CD4-positive, alpha-beta memory T cell (primary cell): ENCODE data around the gene CHSY1. TPM values are rescaled to one million over a fixed set of nuclear protein-coding genes. Genes with fewer than 3 reads are reported as not detected.
A peak's percentile ranks its signal among the peaks of the same experiment; 100 is the strongest.

Source experiments
- CTCF ChIA-PET: fragments of 350-600 bp; sonication (Branson Sonifier 250); formaldehyde crosslinking; loops from one replicate; lab custom pipeline; 2021; ENCODE audit warnings: inconsistent platforms; ENCODE audit not compliant: partially characterized antibody; lab: Charles Lee
- POLR2A ChIA-PET: fragments of 350-600 bp; sonication (Branson Sonifier 250); formaldehyde crosslinking; loops from one replicate; lab custom pipeline; 2021; ENCODE audit not compliant: partially characterized antibody; lab: Charles Lee
- DNase-seq, 5 donors: peaks; one replicate each; pipeline versions ENCODE4 v3.0.0 to v3.0.0-alpha.2; 2020 to 2022; ENCODE audit warnings: mixed read lengths in 1 of 5
- H3K27ac ChIP-seq: one replicate; pipeline ENCODE4 v1.7.0; 2013; ENCODE audit warnings: low read depth, low read length
- H3K27me3 ChIP-seq: 2 replicates; pipeline ENCODE4 v1.7.0; 2013; ENCODE audit warnings: mild to moderate bottlenecking, low read length, moderate library complexity; ENCODE audit not compliant: insufficient read depth
- H3K36me3 ChIP-seq: 2 replicates; pipeline ENCODE4 v1.7.0; 2013; ENCODE audit warnings: mild to moderate bottlenecking, low read length, moderate library complexity; ENCODE audit not compliant: insufficient read depth
- H3K4me1 ChIP-seq: 2 replicates; pipeline ENCODE4 v1.7.0; 2013; ENCODE audit warnings: mild to moderate bottlenecking, low read length, moderate library complexity; ENCODE audit not compliant: insufficient read depth
- H3K4me3 ChIP-seq, 2 donors: one replicate each; pipeline ENCODE4 v1.7.0; 2013; ENCODE audit warnings: low read length in 2 of 2, mild to moderate bottlenecking in 1 of 2
- H3K9me3 ChIP-seq, 2 donors: one replicate each; pipeline ENCODE4 v1.7.0; 2013; ENCODE audit warnings: low read length in 2 of 2, control low read depth in 1 of 2; ENCODE audit not compliant: control insufficient read depth in 1 of 2
- H3K27ac Mint-ChIP-seq, 7 donors: one replicate each; pipeline ENCODE4 v1.8.0; 2020 to 2021; ENCODE audit warnings: mixed read lengths in 7 of 7, mild to moderate bottlenecking in 6 of 7, inconsistent platforms in 3 of 7, moderate library complexity in 3 of 7
- H3K27me3 Mint-ChIP-seq, 2 donors: one replicate each; pipeline ENCODE4 v1.8.0; 2020 to 2021; ENCODE audit warnings: mixed read lengths in 2 of 2
- H3K36me3 Mint-ChIP-seq, 2 donors: one replicate each; pipeline ENCODE4 v1.8.0; 2020 to 2021; ENCODE audit warnings: mixed read lengths in 2 of 2, inconsistent platforms in 1 of 2, mild to moderate bottlenecking in 1 of 2
- H3K4me1 Mint-ChIP-seq, 4 donors: one replicate each; pipeline ENCODE4 v1.8.0; 2020 to 2021; ENCODE audit warnings: mixed read lengths in 4 of 4, mild to moderate bottlenecking in 1 of 4
- H3K4me3 Mint-ChIP-seq, 8 donors: one replicate each; pipeline ENCODE4 v1.8.0; 2020 to 2021; ENCODE audit warnings: mixed read lengths in 8 of 8, mild to moderate bottlenecking in 7 of 8, moderate library complexity in 6 of 8, inconsistent platforms in 3 of 8
- H3K9me3 Mint-ChIP-seq, 8 donors: one replicate each; pipeline ENCODE4 v1.8.0; 2020 to 2021; ENCODE audit warnings: mixed read lengths in 8 of 8, mild to moderate bottlenecking in 5 of 8, inconsistent platforms in 3 of 8, moderate library complexity in 1 of 8
- intact Hi-C: fragments of 100-400 bp; cut with micrococcal nuclease; formaldehyde crosslinking; loops from one replicate; pipeline ENCODE4 v1.15.1; 2023
- polyA plus RNA-seq, 2 donors: library from polyadenylated mRNA; unstranded; fragments of 300-500 nt; fragmentation: Illumina TruSeq; gene quantifications; one replicate each; pipeline ENCODE4 v1.2.3, GENCODE V29; 2021
- total RNA-seq, 2 experiments: library from RNA; stranded (reverse); gene quantifications; one replicate each; pipeline ENCODE4 v1.2.3, GENCODE V29; 2021

Gene CHSY1
- total and polyA plus RNA-seq, 4 experiments from 2014 or later = 0.64 to 11.9 (median 6.9) TPM

DNA sequence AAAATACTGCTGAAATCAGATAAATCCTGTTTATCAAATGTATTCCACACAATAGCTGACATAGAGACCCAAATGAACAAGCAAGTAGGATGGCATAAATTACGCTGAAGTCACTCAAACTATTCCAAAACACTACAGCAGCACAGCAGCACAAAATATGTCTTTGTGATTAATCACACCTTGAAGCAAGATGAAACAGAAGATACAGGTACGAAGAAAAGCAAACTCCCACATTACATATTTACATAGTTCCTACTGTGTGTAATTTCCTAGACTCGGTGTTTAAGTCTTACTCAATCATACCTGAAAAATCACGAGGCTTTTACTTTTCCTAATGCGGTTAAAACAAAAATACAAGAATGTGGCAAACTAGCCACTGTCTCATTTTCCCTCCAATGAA lies 38.3 kb downstream of the CHSY1 start:
- intact Hi-C loops = no loop called here
- Histone ChIP-seq H3K4me1 (no peaks in the 10 kb centered on the region), H3K36me3 (no peaks in the 10 kb centered on the region), H3K27ac (no peak overlapping the region), H3K4me3 (no peak overlapping the region), H3K27me3 (no peaks in the 10 kb centered on the region), H3K9me3 (no peaks in the 10 kb centered on the region)
- CTCF ChIA-PET = interaction anchor here (0.6 kb wide), 1 partner anchor 202 kb away, joined by 3 read pairs; no protein-coding TSS in a partner anchor
- Mint-ChIP-seq H3K27me3 (no peaks in the 10 kb centered on the region), H3K9me3 (no peaks in the 10 kb centered on the region), H3K27ac (peak overlapping the region in 2 of 7 donors; percentile 38 to 42), H3K4me1 (peaks cover 39 to 71% (median 57%) of the 10 kb centered on the region in 4 donors), H3K36me3 (peaks cover 7 to 19% of the 10 kb centered on the region in 2 donors), H3K4me3 (no peak overlapping the region)
- POLR2A ChIA-PET = no interaction called here
- no peak for DNase-seq

GRCh38 chr15:101213147-101213546 lies 38.7 kb downstream of the CHSY1 start:
- no peak overlapping the region for H3K27ac Mint-ChIP-seq
- no peaks in the 10 kb centered on the region for H3K27me3 Mint-ChIP-seq
- no peaks in the 10 kb centered on the region for H3K9me3 Mint-ChIP-seq
- no peak overlapping the region for H3K4me3 Mint-ChIP-seq
- CTCF ChIA-PET = interaction anchor here (0.6 kb wide), 1 partner anchor 202 kb away, joined by 3 read pairs; no protein-coding TSS in a partner anchor
- peaks cover 38 to 69% (median 57%) of the 10 kb centered on the region in 4 donors for H3K4me1 Mint-ChIP-seq
- peaks cover 7 to 19% of the 10 kb centered on the region in 2 donors for H3K36me3 Mint-ChIP-seq
- intact Hi-C loops = no loop called here
- no peak for DNase-seq
- Histone ChIP-seq H3K4me3 (no peak overlapping the region), H3K27ac (no peak overlapping the region), H3K9me3 (no peaks in the 10 kb centered on the region), H3K27me3 (no peaks in the 10 kb centered on the region), H3K36me3 (no peaks in the 10 kb centered on the region), H3K4me1 (no peaks in the 10 kb centered on the region)
- POLR2A ChIA-PET = no interaction called here

- Mint-ChIP-seq H3K9me3 (no peaks in the 10 kb centered on the region), H3K4me3 (peak overlapping the region in 1 of 8 donors; percentile 4), H3K36me3 (peaks cover 0 to 9% of the 10 kb centered on the region in 2 donors), H3K27ac (peak overlapping the region in 1 of 7 donors; percentile 47), H3K4me1 (peaks cover 34 to 69% (median 56%) of the 10 kb centered on the region in 4 donors), H3K27me3 (no peaks in the 10 kb centered on the region)
- ChIA-PET CTCF (no interaction called here), POLR2A (interaction anchor here (1.5 kb wide), 1 partner anchor 10 kb away, joined by 4 read pairs; no protein-coding TSS in a partner anchor)
- Histone ChIP-seq H3K36me3 (no peaks in the 10 kb centered on the region), H3K27me3 (no peaks in the 10 kb centered on the region), H3K27ac (no peak overlapping the region), H3K4me1 (peaks cover 2% of the 10 kb centered on the region), H3K9me3 (no peaks in the 10 kb centered on the region), H3K4me3 (no peak overlapping the region)
- no peak for DNase-seq
- intact Hi-C loops = no loop called here
Measured at GRCh38 chr15:101211897-101212296, 40.0 kb downstream of the CHSY1 start.

DNA sequence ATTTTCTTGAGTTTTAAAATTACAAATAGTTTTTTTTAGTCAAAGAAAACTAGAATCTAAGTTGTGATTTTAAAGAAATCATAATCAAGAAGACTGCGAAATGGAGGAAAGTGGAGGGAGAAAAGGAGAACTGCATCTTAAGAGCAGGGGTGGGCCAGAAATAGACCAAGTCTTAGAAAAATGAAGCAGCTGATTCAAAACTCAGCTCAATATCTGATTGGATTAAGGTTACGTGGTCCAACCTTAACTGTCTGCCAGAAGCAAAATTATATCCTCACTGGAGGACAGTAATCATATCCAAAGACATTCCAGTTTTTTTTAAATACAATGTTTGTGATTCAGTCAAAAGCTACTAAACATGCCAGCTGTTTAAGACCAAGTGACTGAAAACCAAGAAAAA lies 41.4 kb downstream of the CHSY1 start:
- Histone ChIP-seq H3K4me1 (peaks cover 15% of the 10 kb centered on the region), H3K9me3 (no peaks in the 10 kb centered on the region), H3K4me3 (no peak overlapping the region), H3K36me3 (no peaks in the 10 kb centered on the region), H3K27me3 (no peaks in the 10 kb centered on the region), H3K27ac (no peak overlapping the region)
- Mint-ChIP-seq H3K4me1 (peaks cover 32 to 70% (median 59%) of the 10 kb centered on the region in 4 donors), H3K27me3 (no peaks in the 10 kb centered on the region), H3K27ac (peak overlapping the region in 3 of 7 donors; percentile 25 to 81 (median 33)), H3K36me3 (peaks cover 0 to 3% of the 10 kb centered on the region in 2 donors), H3K9me3 (no peaks in the 10 kb centered on the region), H3K4me3 (no peak overlapping the region)
- ChIA-PET CTCF (interaction anchor here (2.1 kb wide), 1 partner anchor 202 kb away, joined by 5 read pairs; no protein-coding TSS in a partner anchor), POLR2A (interaction anchor here (1.5 kb wide), 1 partner anchor 12 kb away, joined by 4 read pairs; no protein-coding TSS in a partner anchor)
- intact Hi-C loops = no loop called here
- no peak for DNase-seq

DNA sequence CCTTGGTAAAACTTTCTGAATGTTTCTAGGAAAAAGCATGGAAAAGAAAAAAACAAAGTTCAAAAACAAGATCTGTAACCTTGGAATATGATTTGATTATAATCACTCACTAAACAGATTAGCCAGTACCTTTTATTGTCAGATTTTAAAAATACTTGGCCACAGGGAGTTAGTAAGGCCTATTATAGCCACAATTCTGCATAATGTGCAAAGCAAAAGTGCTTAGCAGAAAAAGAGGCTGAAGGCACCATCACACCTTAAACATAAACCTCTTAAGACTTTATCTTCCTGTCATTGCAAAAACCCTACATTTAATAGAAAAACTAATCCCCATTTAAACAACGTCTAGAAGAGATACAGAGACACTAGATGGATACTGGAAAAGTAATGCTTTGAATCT lies 41.8 kb downstream of the CHSY1 start:
- H3K36me3 Mint-ChIP-seq = peaks cover 0 to 3% of the 10 kb centered on the region in 2 donors
- no peaks in the 10 kb centered on the region for H3K36me3 ChIP-seq
- H3K4me1 Mint-ChIP-seq = peaks cover 36 to 73% (median 63%) of the 10 kb centered on the region in 4 donors
- no peak overlapping the region for H3K27ac ChIP-seq
- peak overlapping the region in 3 of 7 donors; percentile 3 to 33 (median 25) for H3K27ac Mint-ChIP-seq
- intact Hi-C loops = no loop called here
- peaks cover 18% of the 10 kb centered on the region for H3K4me1 ChIP-seq
- no peak overlapping the region for H3K4me3 Mint-ChIP-seq
- ChIA-PET POLR2A (no interaction called here), CTCF (interaction anchor here (2.1 kb wide), 1 partner anchor 201 kb away, joined by 5 read pairs; no protein-coding TSS in a partner anchor)
- no peak for DNase-seq
- no peaks in the 10 kb centered on the region for H3K9me3 Mint-ChIP-seq
- H3K9me3 ChIP-seq = no peaks in the 10 kb centered on the region
- no peaks in the 10 kb centered on the region for H3K27me3 Mint-ChIP-seq
- H3K27me3 ChIP-seq = no peaks in the 10 kb centered on the region
- no peak overlapping the region for H3K4me3 ChIP-seq

GRCh38 chr15:101209285-101209845 lies 42.5 kb downstream of the CHSY1 start:
- peaks cover 18% of the 10 kb centered on the region for H3K4me1 ChIP-seq
- DNase-seq = no peak
- Mint-ChIP-seq H3K36me3 (no peaks in the 10 kb centered on the region), H3K4me3 (no peak overlapping the region), H3K27me3 (no peaks in the 10 kb centered on the region), H3K27ac (peak overlapping the region in 2 of 7 donors; percentile 26 to 30), H3K9me3 (no peaks in the 10 kb centered on the region), H3K4me1 (peaks cover 36 to 77% (median 67%) of the 10 kb centered on the region in 4 donors)
- intact Hi-C loops = loop anchor here (5.0 kb wide), 1 partner anchor 33 kb away; no protein-coding TSS in a partner anchor
- no peak overlapping the region for H3K4me3 ChIP-seq
- H3K36me3 ChIP-seq = no peaks in the 10 kb centered on the region
- no peaks in the 10 kb centered on the region for H3K27me3 ChIP-seq
- ChIA-PET CTCF (interaction anchor here (0.6 to 2.1 kb wide), 2 partner anchors 43 to 200 kb away, joined by 3 to 5 read pairs; partner anchors contain the start of gene CHSY1), POLR2A (no interaction called here)
- no peaks in the 10 kb centered on the region for H3K9me3 ChIP-seq
- H3K27ac ChIP-seq = no peak overlapping the region

GRCh38 chr15:101207867-101208288 lies 44.0 kb downstream of the CHSY1 start:
- Mint-ChIP-seq H3K9me3 (no peaks in the 10 kb centered on the region), H3K4me1 (peaks cover 40 to 75% (median 65%) of the 10 kb centered on the region in 4 donors), H3K27me3 (no peaks in the 10 kb centered on the region), H3K4me3 (no peak overlapping the region), H3K36me3 (no peaks in the 10 kb centered on the region), H3K27ac (peak overlapping the region in 2 of 7 donors; percentile 3 to 58)
- H3K4me1 ChIP-seq = peaks cover 29% of the 10 kb centered on the region
- no peaks in the 10 kb centered on the region for H3K27me3 ChIP-seq
- intact Hi-C loops = loop anchor here (5.0 kb wide), 1 partner anchor 34 kb away; no protein-coding TSS in a partner anchor
- H3K9me3 ChIP-seq = no peaks in the 10 kb centered on the region
- H3K4me3 ChIP-seq = no peak overlapping the region
- H3K27ac ChIP-seq = no peak overlapping the region
- no peaks in the 10 kb centered on the region for H3K36me3 ChIP-seq
- CTCF ChIA-PET = no interaction called here
- no peak for DNase-seq
- POLR2A ChIA-PET = no interaction called here
